Fibroblast of villous mesenchyme (primary cell): Measurements from ENCODE around the gene AMPD3. TPM values are rescaled to one million over a fixed set of nuclear protein-coding genes. Genes with fewer than 3 reads are reported as not detected.
A peak's percentile ranks its signal among the peaks of the same experiment; 100 is the strongest.

ENCODE experiments used
- DNase-seq: peaks from one replicate; pipeline ENCODE4 v3.0.0-alpha.2; 2010; ENCODE audit warnings: low read depth
- H3K4me3 ChIP-seq: 2 replicates; pipeline ENCODE4 v1.5.1; 2011; ENCODE audit warnings: low read depth, mild to moderate bottlenecking, low read length
- total RNA-seq: library from RNA; depleted of rRNA; stranded (reverse); fragments of >200 nt; gene quantifications from 2 replicates; pipeline ENCODE4 v1.2.3, GENCODE V29; 2012
- TF ChIP-seq, protein P1 (sequence below): IDR thresholded peaks from 2 replicates; pipeline ENCODE4 v1.5.1; 2012; ENCODE audit warnings: low read depth, mild to moderate bottlenecking, low read length; ENCODE audit not compliant: insufficient read depth

AMPD3 gene
- total RNA-seq, 1 donor: 22.9 TPM

DNA sequence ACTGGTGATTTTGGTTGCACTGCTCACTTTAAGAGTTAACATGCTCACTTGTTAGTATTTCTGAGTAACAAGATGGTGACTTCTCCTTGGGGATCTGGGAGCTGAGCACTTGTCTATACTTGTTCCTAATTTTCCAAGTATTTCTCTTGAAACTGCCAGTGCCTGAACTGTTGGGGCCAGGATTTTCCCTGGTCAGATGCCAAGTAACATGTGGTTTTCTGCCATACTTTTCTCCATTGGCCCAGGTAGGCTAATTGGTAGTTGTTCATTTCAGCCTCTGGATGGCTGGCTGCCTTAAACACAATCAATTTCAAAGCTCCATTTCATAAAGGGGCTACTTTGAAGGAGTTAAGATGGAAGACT lies 50.9 kb downstream of the AMPD3 start:
- TF ChIP-seq, protein P1, sequence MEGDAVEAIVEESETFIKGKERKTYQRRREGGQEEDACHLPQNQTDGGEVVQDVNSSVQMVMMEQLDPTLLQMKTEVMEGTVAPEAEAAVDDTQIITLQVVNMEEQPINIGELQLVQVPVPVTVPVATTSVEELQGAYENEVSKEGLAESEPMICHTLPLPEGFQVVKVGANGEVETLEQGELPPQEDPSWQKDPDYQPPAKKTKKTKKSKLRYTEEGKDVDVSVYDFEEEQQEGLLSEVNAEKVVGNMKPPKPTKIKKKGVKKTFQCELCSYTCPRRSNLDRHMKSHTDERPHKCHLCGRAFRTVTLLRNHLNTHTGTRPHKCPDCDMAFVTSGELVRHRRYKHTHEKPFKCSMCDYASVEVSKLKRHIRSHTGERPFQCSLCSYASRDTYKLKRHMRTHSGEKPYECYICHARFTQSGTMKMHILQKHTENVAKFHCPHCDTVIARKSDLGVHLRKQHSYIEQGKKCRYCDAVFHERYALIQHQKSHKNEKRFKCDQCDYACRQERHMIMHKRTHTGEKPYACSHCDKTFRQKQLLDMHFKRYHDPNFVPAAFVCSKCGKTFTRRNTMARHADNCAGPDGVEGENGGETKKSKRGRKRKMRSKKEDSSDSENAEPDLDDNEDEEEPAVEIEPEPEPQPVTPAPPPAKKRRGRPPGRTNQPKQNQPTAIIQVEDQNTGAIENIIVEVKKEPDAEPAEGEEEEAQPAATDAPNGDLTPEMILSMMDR: no peak
- no peak overlapping the region for H3K4me3 ChIP-seq
- DNase-seq: no peak

DNA sequence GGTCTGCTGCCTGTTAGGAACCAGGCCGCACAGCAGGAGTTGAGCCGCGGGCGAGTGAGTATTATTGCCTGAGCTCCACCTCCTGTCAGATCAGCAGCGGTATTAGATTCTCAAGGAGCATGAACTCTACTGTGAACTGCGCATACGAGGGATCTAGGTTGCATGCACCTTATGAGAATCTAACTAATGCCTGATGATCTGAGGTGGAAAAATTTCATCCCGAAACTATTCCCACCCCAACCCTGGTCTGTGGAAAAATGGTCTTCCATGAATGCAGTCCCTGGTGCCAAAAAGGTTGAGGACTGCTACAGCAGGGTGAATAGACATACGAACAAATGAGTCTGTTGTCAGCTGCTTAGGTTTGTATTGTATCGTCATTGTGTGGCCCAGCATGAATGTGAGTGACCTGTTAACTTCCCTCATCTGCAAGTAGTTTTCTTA lies 56.1 kb downstream of the AMPD3 start:
- DNase-seq: no peak
- TF ChIP-seq, protein P1: no peak
- no peak overlapping the region for H3K4me3 ChIP-seq

DNA sequence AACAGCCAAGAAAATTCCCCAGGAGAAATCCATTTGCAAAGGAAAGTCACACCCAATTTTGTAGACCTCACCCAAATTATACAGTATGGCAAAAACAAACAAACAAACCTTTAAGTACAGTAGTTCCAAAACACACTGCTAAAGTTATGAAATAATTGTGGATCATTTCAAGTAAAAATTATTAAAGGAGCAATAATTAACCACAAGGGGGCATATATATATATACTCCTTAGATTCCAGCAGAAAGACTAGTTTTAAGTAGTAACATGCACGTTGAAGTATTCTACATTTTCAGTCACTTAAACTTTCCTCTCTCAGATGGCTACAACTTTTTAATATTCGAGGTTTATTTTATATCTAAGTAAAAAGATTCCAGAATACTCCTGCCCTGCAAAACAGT lies 59.1 kb downstream of the AMPD3 start:
- TF ChIP-seq, protein P1: peak; percentile 24
- H3K4me3 ChIP-seq: no peak overlapping the region
- peak; percentile 34 for DNase-seq

DNA sequence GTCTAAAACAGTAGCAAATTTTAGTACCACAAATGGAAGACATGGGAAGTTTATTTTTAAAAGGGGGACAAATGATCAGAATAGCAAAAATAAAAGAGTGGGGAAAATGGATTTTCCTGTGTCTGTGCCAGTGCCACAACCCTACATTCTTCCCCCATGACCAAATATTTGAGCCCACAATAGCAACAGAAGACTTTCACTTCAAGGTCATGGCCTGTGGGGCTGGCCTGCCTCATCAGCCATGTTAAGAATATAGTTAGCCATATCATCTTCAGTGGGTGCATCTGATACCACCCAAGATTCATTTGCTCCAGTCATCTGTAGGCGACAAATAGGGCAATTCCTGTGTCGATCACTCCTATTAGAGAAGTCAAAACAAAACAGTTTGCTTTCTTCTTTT lies 59.6 kb downstream of the AMPD3 start:
- no peak for DNase-seq
- no peak overlapping the region for H3K4me3 ChIP-seq
- TF ChIP-seq, protein P1: no peak

DNA sequence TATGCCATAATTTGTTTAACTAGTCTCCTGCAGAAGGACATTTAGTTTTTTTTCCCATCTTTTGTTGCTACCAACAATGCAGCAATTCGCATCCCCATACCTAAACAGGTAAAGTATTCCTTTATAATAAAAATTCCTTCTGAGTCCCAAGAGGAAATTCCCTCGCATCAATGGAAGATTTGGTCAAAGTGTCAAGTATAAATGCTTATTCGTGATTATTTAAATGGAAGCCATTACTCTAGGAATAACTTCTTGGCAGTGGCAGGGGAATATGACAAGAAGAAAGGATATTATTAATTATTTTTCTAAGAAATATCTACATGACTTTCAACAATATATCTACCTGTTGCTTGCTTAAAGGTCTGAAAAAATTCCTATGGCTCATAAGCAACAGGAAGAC lies 60.4 kb downstream of the AMPD3 start:
- DNase-seq: no peak
- TF ChIP-seq, protein P1: no peak

DNA sequence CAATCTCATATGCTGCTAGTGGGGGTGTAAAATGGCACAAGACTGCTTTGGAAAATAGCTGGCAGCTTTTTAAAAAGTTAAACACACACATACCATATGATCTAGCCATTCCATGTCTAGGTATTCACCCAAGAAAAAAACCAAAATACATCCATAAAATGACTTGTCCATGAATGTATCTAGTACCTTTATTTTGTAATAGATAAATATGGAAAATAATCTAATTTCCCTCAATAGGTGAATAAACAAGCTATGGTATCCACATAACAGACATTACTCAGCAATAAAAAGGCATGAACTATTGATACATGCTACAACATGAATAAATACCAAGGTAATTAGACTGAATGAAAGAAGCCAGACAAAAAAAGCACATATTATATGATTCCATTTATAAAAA lies 63.1 kb downstream of the AMPD3 start:
- no peak overlapping the region for H3K4me3 ChIP-seq
- TF ChIP-seq, protein P1: no peak
- no peak for DNase-seq

More for the DNA sequence above, 60.4 kb downstream of the AMPD3 start:
- H3K4me3 ChIP-seq: no peak overlapping the region

DNA sequence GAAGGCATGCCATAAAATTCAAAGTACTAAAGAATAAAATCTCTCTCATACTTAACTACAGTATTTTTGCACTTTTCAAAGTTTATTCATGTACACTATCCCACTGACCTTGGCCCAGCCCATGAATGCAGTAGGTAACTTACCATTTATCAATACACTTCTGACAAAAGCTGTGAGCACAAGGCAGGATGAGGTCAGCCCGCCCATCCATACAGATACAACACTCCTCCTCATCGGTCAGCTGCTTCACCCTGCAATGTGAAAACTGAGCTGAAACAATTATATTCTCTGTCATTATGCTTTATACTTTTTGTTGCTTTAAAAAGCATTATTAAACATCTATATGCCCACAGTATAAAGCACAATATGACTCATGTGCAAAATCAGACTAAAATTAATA lies 63.8 kb downstream of the AMPD3 start:
- no peak overlapping the region for H3K4me3 ChIP-seq
- TF ChIP-seq, protein P1: no peak
- DNase-seq: no peak
